ENCODE measurements around the gene BLM. TPM values are rescaled to one million over a fixed set of nuclear protein-coding genes. Genes with fewer than 3 reads are reported as not detected.

The BLM gene
- total RNA-seq, 1 experiment from 2014 or later = 24.6 TPM

DNA sequence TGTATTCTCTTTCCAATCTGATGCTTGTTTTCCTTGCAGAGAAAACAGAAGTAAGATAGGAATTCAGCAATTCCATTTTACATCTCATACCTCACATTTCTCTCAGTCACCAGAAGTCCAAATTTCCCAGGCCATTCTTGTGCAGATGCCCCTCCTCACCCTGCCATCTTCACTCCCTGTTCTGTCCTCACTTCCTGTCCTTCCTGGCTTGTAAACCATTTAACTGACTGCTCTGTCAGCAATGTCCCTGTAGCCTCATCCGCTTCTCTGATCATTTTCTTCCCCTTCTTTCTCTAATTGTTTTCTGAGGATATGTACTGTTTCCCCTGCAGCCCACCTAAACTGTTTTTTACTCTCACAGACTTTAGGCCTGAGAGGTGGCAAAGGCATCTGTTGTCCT is 40.3 kb downstream of the BLM start:
- Histone ChIP-seq H3K4me2 (ENCODE audit: low read length) (no peak overlapping the region), H4K20me1 (ENCODE audit: insufficient read depth) (no peaks in the 10 kb centered on the region), H3K4me3 (replicated peaks in 1 of 2; ENCODE audit: low read depth in 1 of 2, low read length in 2 of 2) (no peak overlapping the region), H3K4me1 (ENCODE audit: control insufficient read depth in 1 of 2, insufficient read depth in 2 of 2, low read length in 2 of 2) (no peaks in the 10 kb centered on the region), H3K27ac (ENCODE audit: low read depth, low read length) (no peak overlapping the region), H3K9me2 (ENCODE audit: insufficient read depth) (no peaks in the 10 kb centered on the region), H3K36me3 (ENCODE audit: control insufficient read depth in 1 of 2, insufficient read depth in 2 of 2, low read length in 2 of 2) (peaks cover 8 to 20% of the 10 kb centered on the region in 2 experiments), H3K9ac (ENCODE audit: low read length) (no peak overlapping the region), H2AFZ (ENCODE audit: low read depth, low read length, poor library complexity, severe bottlenecking) (no peak overlapping the region), H3K9me3 (ENCODE audit: control insufficient read depth in 1 of 2, insufficient read depth in 1 of 2, low read depth in 1 of 2, low read length in 2 of 2) (no peaks in the 10 kb centered on the region), H3K79me2 (ENCODE audit: insufficient read depth, low read length) (no peaks in the 10 kb centered on the region; the same call in 1 of the 2 replicates), H3K27me3 (ENCODE audit: insufficient read depth, low read length) (no peaks in the 10 kb centered on the region)
- POLR2A ChIA-PET = no interaction called here
- no TSS peak for BruUV-seq (replicated peaks)
- intact Hi-C loops (cut with micrococcal nuclease) = no loop called here
- no peak for DNase-seq (ENCODE audit: low read depth, low spot score)
- RAD21 ChIA-PET (ENCODE audit: low non-redundant PET in 1 of 2, low total read pairs in 2 of 2, uncharacterized antibody in 2 of 2, unreplicated experiment in 2 of 2) = no interaction called here
- no peak for ATAC-seq
- TF ChIP-seq ZFX (IDR thresholded peaks at IDR 0.05) = no peak
- TF ChIP-seq CEBPB (IDR thresholded peaks at IDR 0.05; ENCODE audit: low read depth) = no peak
- no peak for TF ChIP-seq YY1 (IDR thresholded peaks at IDR 0.05; ENCODE audit: extremely low read depth, insufficient replicate concordance, low read depth, low read length)
- TF ChIP-seq TCF7L2 (IDR thresholded peaks at IDR 0.05; ENCODE audit: borderline replicate concordance, extremely low read depth, insufficient read depth, insufficient read length) = no peak
- no peak for TF ChIP-seq RAD21 (IDR thresholded peaks at IDR 0.05; ENCODE audit: low read depth)
- no peak for TF ChIP-seq POLR2A (IDR thresholded peaks at IDR 0.05; ENCODE audit: borderline replicate concordance, extremely low read depth, insufficient read depth, insufficient read length)
- no peak for TF ChIP-seq JUND (IDR thresholded peaks at IDR 0.05)
- no peak for TF ChIP-seq CBX3 (IDR thresholded peaks at IDR 0.05; ENCODE audit: low read depth)
- TF ChIP-seq, protein P1, sequence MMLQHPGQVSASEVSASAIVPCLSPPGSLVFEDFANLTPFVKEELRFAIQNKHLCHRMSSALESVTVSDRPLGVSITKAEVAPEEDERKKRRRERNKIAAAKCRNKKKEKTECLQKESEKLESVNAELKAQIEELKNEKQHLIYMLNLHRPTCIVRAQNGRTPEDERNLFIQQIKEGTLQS (IDR thresholded peaks at IDR 0.05) = no peak
- no peak for TF ChIP-seq FOSL1 (IDR thresholded peaks at IDR 0.05; ENCODE audit: low read depth)
- CTCF ChIA-PET = no interaction called here

DNA sequence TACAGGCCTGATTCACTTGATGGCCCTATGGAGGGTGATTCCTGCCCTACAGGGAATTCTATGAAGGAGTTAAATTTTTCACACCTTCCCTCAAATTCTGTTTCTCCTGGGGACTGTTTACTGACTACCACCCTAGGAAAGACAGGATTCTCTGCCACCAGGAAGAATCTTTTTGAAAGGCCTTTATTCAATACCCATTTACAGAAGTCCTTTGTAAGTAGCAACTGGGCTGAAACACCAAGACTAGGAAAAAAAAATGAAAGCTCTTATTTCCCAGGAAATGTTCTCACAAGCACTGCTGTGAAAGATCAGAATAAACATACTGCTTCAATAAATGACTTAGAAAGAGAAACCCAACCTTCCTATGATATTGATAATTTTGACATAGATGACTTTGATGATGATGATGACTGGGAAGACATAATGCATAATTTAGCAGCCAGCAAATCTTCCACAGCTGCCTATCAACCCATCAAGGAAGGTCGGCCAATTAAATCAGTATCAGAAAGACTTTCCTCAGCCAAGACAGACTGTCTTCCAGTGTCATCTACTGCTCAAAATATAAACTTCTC is 43.6 kb downstream of the BLM start:
- H3K36me3 ChIP-seq (ENCODE audit: control insufficient read depth in 1 of 2, insufficient read depth in 2 of 2, low read length in 2 of 2) = peaks cover 10 to 22% of the 10 kb centered on the region in 2 experiments; a peak in 3 of 4 replicates
- BruUV-seq (replicated peaks) = no TSS peak
- TF ChIP-seq SRF (IDR thresholded peaks at IDR 0.05; ENCODE audit: low read depth) (no peak), EZH2phosphoT487 (IDR thresholded peaks at IDR 0.05; ENCODE audit: borderline replicate concordance) (no peak), SP1 (IDR thresholded peaks at IDR 0.05; ENCODE audit: low read depth) (no peak), ZFX (IDR thresholded peaks at IDR 0.05) (no peak), JUND (IDR thresholded peaks at IDR 0.05) (no peak), EZH2 (IDR thresholded peaks at IDR 0.05) (no peak), POLR2AphosphoS5 (IDR thresholded peaks at IDR 0.05; ENCODE audit: low read depth, low read length) (no peak), POLR2A (IDR thresholded peaks at IDR 0.05; ENCODE audit: borderline replicate concordance, extremely low read depth, insufficient read depth, insufficient read length) (no peak), EGR1 (IDR thresholded peaks at IDR 0.05; ENCODE audit: low read depth) (no peak), SIN3A (IDR thresholded peaks at IDR 0.05; ENCODE audit: low read depth) (no peak), CBX3 (IDR thresholded peaks at IDR 0.05; ENCODE audit: low read depth) (no peak), YY1 (IDR thresholded peaks at IDR 0.05; ENCODE audit: extremely low read depth, insufficient replicate concordance, low read depth, low read length) (no peak), RAD21 (IDR thresholded peaks at IDR 0.05; ENCODE audit: low read depth) (no peak), TCF7L2 (IDR thresholded peaks at IDR 0.05; ENCODE audit: borderline replicate concordance, extremely low read depth, insufficient read depth, insufficient read length) (no peak), ZNF274 (IDR thresholded peaks at IDR 0.05; ENCODE audit: low read depth, low read length) (no peak)
- TF ChIP-seq, protein P2, sequence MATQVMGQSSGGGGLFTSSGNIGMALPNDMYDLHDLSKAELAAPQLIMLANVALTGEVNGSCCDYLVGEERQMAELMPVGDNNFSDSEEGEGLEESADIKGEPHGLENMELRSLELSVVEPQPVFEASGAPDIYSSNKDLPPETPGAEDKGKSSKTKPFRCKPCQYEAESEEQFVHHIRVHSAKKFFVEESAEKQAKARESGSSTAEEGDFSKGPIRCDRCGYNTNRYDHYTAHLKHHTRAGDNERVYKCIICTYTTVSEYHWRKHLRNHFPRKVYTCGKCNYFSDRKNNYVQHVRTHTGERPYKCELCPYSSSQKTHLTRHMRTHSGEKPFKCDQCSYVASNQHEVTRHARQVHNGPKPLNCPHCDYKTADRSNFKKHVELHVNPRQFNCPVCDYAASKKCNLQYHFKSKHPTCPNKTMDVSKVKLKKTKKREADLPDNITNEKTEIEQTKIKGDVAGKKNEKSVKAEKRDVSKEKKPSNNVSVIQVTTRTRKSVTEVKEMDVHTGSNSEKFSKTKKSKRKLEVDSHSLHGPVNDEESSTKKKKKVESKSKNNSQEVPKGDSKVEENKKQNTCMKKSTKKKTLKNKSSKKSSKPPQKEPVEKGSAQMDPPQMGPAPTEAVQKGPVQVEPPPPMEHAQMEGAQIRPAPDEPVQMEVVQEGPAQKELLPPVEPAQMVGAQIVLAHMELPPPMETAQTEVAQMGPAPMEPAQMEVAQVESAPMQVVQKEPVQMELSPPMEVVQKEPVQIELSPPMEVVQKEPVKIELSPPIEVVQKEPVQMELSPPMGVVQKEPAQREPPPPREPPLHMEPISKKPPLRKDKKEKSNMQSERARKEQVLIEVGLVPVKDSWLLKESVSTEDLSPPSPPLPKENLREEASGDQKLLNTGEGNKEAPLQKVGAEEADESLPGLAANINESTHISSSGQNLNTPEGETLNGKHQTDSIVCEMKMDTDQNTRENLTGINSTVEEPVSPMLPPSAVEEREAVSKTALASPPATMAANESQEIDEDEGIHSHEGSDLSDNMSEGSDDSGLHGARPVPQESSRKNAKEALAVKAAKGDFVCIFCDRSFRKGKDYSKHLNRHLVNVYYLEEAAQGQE (IDR thresholded peaks at IDR 0.05; ENCODE audit: low read depth) = no peak

More for the DNA sequence above, 43.6 kb downstream of the BLM start:
- H4K20me1 ChIP-seq (ENCODE audit: insufficient read depth) = no peaks in the 10 kb centered on the region
- no peak overlapping the region for H3K4me2 ChIP-seq (ENCODE audit: low read length)
- no peaks in the 10 kb centered on the region for H3K4me1 ChIP-seq (ENCODE audit: control insufficient read depth in 1 of 2, insufficient read depth in 2 of 2, low read length in 2 of 2)
- ChIA-PET POLR2A (no interaction called here), CTCF (no interaction called here), RAD21 (ENCODE audit: low non-redundant PET in 1 of 2, low total read pairs in 2 of 2, uncharacterized antibody in 2 of 2, unreplicated experiment in 2 of 2) (no interaction called here)
- no peak overlapping the region for H3K4me3 ChIP-seq (replicated peaks in 1 of 2; ENCODE audit: low read depth in 1 of 2, low read length in 2 of 2)
- H3K9ac ChIP-seq (ENCODE audit: low read length) = no peak overlapping the region
- H2AFZ ChIP-seq (ENCODE audit: low read depth, low read length, poor library complexity, severe bottlenecking) = no peak overlapping the region
- intact Hi-C loops (cut with micrococcal nuclease) = no loop called here
- H3K79me2 ChIP-seq (ENCODE audit: insufficient read depth, low read length) = no peaks in the 10 kb centered on the region
- no peaks in the 10 kb centered on the region for H3K9me3 ChIP-seq (ENCODE audit: control insufficient read depth in 1 of 2, insufficient read depth in 1 of 2, low read depth in 1 of 2, low read length in 2 of 2)
- no peaks in the 10 kb centered on the region for H3K9me2 ChIP-seq (ENCODE audit: insufficient read depth)
- no peak overlapping the region for H3K27ac ChIP-seq (ENCODE audit: low read depth, low read length)
- ATAC-seq (no peak), DNase-seq (ENCODE audit: low read depth, low spot score) (no peak)
- no peaks in the 10 kb centered on the region for H3K27me3 ChIP-seq (ENCODE audit: insufficient read depth, low read length)

Data from HCT116 (cell line).